HUES48 (cell line): ENCODE measurements around the gene IQSEC1.

Experiments
- H3K27ac ChIP-seq: one replicate; pipeline ENCODE4 v1.7.0; 2013; ENCODE audit warnings: low read depth, low read length, inconsistent platforms
- H3K27me3 ChIP-seq: 2 replicates; pipeline ENCODE4 v1.6.1; 2013; ENCODE audit warnings: mild to moderate bottlenecking, low read length; ENCODE audit not compliant: control insufficient read depth, insufficient read depth
- H3K36me3 ChIP-seq: 2 replicates; pipeline ENCODE4 v1.6.1; 2013; ENCODE audit warnings: low read length; ENCODE audit not compliant: control insufficient read depth, insufficient read depth
- H3K4me1 ChIP-seq: 2 replicates; pipeline ENCODE4 v1.6.1; 2013; ENCODE audit warnings: mild to moderate bottlenecking, low read length; ENCODE audit not compliant: control insufficient read depth, insufficient read depth
- H3K4me3 ChIP-seq: 2 replicates; pipeline ENCODE4 v1.5.1; 2013; ENCODE audit warnings: mild to moderate bottlenecking, low read depth, low read length
- H3K9ac ChIP-seq: 2 replicates; pipeline ENCODE4 v1.6.1; 2013; ENCODE audit warnings: mild to moderate bottlenecking, low read depth, low read length, moderate library complexity
- H3K9me3 ChIP-seq: 2 replicates; pipeline ENCODE4 v1.6.1; 2013; ENCODE audit warnings: low read length; ENCODE audit not compliant: control insufficient read depth, insufficient read depth

Gene IQSEC1

DNA sequence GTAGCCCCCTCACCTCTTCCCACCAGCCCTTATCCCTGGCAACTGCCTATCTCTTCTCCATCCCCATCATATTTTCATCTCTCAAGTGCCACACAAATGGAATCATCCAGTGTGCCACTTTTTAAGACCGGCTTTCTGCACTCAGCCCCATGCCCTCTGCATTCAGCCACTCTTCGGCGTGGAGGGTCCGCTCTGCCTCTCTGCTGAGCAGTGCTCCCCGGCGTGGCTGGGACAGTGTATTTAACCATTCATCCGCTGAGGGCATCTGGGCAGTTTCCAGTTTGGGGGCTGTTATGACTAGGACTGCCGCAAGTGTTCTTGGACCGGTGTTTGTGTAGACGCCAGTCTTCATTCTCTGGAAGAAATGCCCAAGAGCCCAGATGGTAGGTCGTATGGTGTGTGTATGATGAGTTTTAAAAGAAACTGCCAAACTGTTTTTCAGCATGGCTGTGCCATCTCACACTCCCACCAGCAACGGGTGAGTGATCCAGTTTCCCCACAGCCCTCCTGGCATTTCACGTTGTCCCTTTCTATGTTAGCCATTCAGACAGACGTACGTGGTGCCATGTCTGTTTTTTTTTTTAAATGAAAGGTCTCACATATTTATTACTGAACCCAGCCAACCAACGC is 20.9 kb downstream of the IQSEC1 start:
- no peak overlapping the region for H3K4me3 ChIP-seq
- no peaks in the 10 kb centered on the region for H3K9me3 ChIP-seq
- H3K27me3 ChIP-seq, result no peaks in the 10 kb centered on the region
- H3K9ac ChIP-seq, result no peak overlapping the region
- no peak overlapping the region for H3K27ac ChIP-seq
- H3K4me1 ChIP-seq, result peaks cover 5% of the 10 kb centered on the region
- no peaks in the 10 kb centered on the region for H3K36me3 ChIP-seq

DNA sequence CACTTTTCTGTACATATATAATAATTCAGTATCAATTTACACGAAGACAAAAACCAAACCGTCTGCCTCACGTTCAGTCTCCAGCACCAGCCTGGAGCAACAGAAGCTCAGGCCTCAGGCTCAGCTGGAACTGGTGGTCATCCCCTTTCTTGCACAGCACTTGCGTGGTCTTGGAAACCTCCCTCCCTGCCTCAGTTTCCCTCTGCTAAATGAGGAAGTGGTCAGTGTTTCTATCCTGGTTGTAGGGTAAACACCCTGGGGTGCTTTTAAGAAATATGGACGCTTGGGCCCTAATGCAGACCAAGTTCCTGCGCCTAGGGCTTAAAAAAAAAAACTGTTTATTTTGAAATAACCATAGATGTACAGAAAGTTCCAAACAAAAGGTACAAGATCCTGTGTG is 21.6 kb downstream of the IQSEC1 start:
- no peaks in the 10 kb centered on the region for H3K27me3 ChIP-seq
- no peaks in the 10 kb centered on the region for H3K9me3 ChIP-seq
- peaks cover 5% of the 10 kb centered on the region for H3K4me1 ChIP-seq
- no peak overlapping the region for H3K27ac ChIP-seq
- no peak overlapping the region for H3K9ac ChIP-seq
- H3K4me3 ChIP-seq, result no peak overlapping the region
- no peaks in the 10 kb centered on the region for H3K36me3 ChIP-seq

- H3K9ac ChIP-seq, result no peak overlapping the region
- peaks cover 5% of the 10 kb centered on the region for H3K4me1 ChIP-seq
- H3K4me3 ChIP-seq, result no peak overlapping the region
- H3K36me3 ChIP-seq, result no peaks in the 10 kb centered on the region
- H3K27me3 ChIP-seq, result no peaks in the 10 kb centered on the region
- no peaks in the 10 kb centered on the region for H3K9me3 ChIP-seq
- H3K27ac ChIP-seq, result peak overlapping the region; percentile 57
Measured at GRCh38 chr3:13051066-13051465, 22.2 kb downstream of the IQSEC1 start.

GRCh38 chr3:13050446-13050845 is 22.8 kb downstream of the IQSEC1 start:
- Histone ChIP-seq H3K27me3 (no peaks in the 10 kb centered on the region), H3K27ac (no peak overlapping the region), H3K9me3 (no peaks in the 10 kb centered on the region), H3K4me1 (peaks cover 5% of the 10 kb centered on the region), H3K36me3 (no peaks in the 10 kb centered on the region), H3K4me3 (no peak overlapping the region), H3K9ac (no peak overlapping the region)

GRCh38 chr3:13049400-13049799 is 23.8 kb downstream of the IQSEC1 start:
- H3K4me3 ChIP-seq, result no peak overlapping the region
- H3K9me3 ChIP-seq, result no peaks in the 10 kb centered on the region
- H3K36me3 ChIP-seq, result no peaks in the 10 kb centered on the region
- H3K4me1 ChIP-seq, result peaks cover 5% of the 10 kb centered on the region
- no peak overlapping the region for H3K27ac ChIP-seq
- H3K27me3 ChIP-seq, result no peaks in the 10 kb centered on the region
- no peak overlapping the region for H3K9ac ChIP-seq

GRCh38 chr3:13047296-13048165 is 25.7 kb downstream of the IQSEC1 start:
- no peaks in the 10 kb centered on the region for H3K9me3 ChIP-seq
- no peak overlapping the region for H3K4me3 ChIP-seq
- no peak overlapping the region for H3K27ac ChIP-seq
- H3K27me3 ChIP-seq, result no peaks in the 10 kb centered on the region
- H3K36me3 ChIP-seq, result no peaks in the 10 kb centered on the region
- H3K9ac ChIP-seq, result no peak overlapping the region
- peaks cover 5% of the 10 kb centered on the region for H3K4me1 ChIP-seq

GRCh38 chr3:13046569-13047274 is 26.5 kb downstream of the IQSEC1 start:
- H3K9ac ChIP-seq, result no peak overlapping the region

DNA sequence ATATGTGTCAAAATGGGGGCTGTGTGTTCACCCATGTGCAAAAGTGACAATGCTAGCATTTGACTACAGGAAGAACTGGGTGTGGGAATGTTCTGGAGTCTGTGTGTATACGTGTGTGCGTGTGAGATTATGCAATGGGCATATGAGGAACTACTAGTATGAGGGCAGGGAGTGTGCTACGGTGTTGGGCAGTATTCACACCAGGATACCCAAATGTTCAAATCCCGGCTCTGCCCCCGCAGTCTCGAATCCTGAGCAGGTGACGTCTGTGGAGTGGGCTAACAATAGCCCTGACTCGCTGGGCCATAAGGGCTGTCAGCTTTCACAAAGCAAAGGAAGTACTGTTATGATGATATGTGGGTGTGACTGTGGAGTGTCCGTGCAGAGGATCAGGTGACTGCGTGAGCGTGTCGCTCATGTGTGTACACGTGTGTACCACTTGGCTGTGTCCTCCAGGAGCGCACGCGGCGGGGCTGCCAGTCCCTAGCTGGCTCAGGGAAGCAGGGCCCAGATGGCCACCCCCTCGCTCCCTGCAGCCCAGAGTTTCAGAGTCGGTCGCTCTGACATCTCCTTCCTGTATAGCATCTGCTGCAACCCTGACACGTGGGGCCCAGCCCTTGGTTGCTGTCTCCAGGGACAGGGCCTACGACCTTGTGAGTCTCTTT is 27.2 kb downstream of the IQSEC1 start:
- Histone ChIP-seq H3K9ac (no peak overlapping the region), H3K36me3 (no peaks in the 10 kb centered on the region), H3K4me1 (peaks cover 3% of the 10 kb centered on the region), H3K27ac (no peak overlapping the region), H3K27me3 (no peaks in the 10 kb centered on the region), H3K4me3 (no peak overlapping the region), H3K9me3 (no peaks in the 10 kb centered on the region)

More at GRCh38 chr3:13046569-13047274, 26.5 kb downstream of the IQSEC1 start:
- no peak overlapping the region for H3K27ac ChIP-seq
- H3K4me1 ChIP-seq, result peaks cover 5% of the 10 kb centered on the region
- H3K9me3 ChIP-seq, result no peaks in the 10 kb centered on the region
- H3K4me3 ChIP-seq, result no peak overlapping the region
- no peaks in the 10 kb centered on the region for H3K27me3 ChIP-seq
- H3K36me3 ChIP-seq, result no peaks in the 10 kb centered on the region

DNA sequence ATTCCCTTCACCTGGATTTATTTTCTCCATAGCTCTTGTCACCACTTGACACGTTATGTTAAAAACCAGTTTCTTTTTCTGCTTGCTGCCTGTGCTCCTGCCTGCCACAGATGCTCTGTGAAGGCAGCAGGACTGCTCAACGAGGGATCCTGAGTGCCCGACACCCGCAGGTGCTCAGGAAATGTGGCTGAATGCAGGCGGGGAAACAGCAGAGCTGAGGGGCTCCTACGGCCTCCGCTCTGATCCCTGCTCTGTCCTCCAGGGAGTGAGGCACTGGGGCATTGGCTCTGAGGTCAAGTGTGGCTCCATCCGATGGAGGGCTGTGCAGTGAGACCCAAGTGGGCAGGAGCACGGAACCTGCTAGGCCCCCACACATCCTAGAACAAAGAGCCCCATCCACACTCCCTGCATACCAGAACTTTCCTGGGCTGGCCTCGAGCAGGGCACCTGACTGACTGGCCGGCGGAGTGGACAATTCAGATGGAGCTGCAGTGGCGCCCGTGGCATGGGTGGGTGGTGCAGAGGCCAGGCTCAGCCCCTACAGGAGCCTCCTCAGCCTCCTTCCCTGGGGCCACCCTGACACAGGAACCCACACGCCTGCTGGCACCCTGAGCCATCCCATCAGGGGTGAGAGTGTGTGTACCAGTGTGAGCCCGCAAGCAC is 27.9 kb downstream of the IQSEC1 start:
- Histone ChIP-seq H3K27me3 (no peaks in the 10 kb centered on the region), H3K36me3 (no peaks in the 10 kb centered on the region), H3K9me3 (no peaks in the 10 kb centered on the region), H3K4me1 (no peaks in the 10 kb centered on the region), H3K4me3 (no peak overlapping the region), H3K27ac (no peak overlapping the region), H3K9ac (no peak overlapping the region)

DNA sequence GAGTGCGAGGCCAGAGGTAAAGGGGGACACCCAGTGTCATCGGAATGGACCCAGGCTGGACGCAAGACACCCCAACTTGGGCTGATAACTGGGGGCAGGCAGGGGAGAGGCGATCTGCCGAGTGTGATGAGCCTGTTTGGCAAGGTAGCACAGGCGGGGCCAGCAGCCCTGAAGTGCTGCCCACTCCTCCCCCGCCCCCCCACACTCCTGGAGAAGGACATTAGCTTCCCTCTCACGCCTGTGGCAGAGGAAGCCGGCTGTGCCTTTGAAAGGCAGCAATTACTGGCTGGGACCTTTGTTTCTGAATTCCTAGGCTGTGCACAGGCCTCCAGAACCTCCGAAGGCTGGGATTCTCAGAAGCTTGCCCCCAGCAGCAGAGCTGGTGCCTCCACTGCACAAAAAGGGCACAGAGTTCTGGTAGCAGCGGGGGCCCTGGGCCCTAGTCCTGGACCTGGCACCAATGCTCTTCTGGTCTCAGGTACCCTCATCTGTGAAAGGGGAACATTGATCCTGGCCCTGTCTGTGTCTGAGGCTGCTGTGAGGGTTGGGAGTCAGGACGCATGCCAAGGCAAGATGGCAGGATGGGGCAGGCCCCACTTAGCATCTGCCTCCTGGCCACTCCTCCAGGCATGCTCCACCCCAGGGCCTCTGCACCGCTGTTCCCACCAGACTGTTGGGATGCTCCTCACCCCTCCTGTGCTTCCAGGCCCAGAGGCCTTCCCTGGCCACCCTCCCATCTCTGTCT is 28.6 kb downstream of the IQSEC1 start:
- no peak overlapping the region for H3K4me3 ChIP-seq
- H3K9me3 ChIP-seq, result no peaks in the 10 kb centered on the region
- no peaks in the 10 kb centered on the region for H3K36me3 ChIP-seq
- H3K27me3 ChIP-seq, result no peaks in the 10 kb centered on the region
- H3K27ac ChIP-seq, result no peak overlapping the region
- no peak overlapping the region for H3K9ac ChIP-seq
- H3K4me1 ChIP-seq, result no peaks in the 10 kb centered on the region
